HL-60 (cell line): ENCODE measurements around the gene ZNF652.

Experiments used
- DNase-seq, 2 experiments: peaks; one replicate each; pipeline ENCODE4 v3.0.0-alpha.2; 2010 to 2020; ENCODE audit warnings: low read depth in 1 of 2, low spot score in 1 of 2
- H3K27ac ChIP-seq: fragments of 250-450 bp; sonication (Bioruptor Pico); replicated peaks from 2 replicates; pipeline ENCODE4 v1.5.1; 2020; ENCODE audit warnings: mild to moderate bottlenecking, moderate library complexity
- H3K27me3 ChIP-seq: fragments of 250-450 bp; sonication (Bioruptor Pico); 2 replicates; pipeline ENCODE4 v1.5.1; 2021; ENCODE audit warnings: mild to moderate bottlenecking, moderate library complexity; ENCODE audit not compliant: insufficient read depth, poor library complexity, severe bottlenecking
- H3K4me3 ChIP-seq: replicated peaks from 2 replicates; pipeline ENCODE4 v1.5.1; 2011; ENCODE audit warnings: mild to moderate bottlenecking, control low read depth, low read length; ENCODE audit not compliant: insufficient read depth
- GABPA ChIP-seq: IDR thresholded peaks from 2 replicates; pipeline ENCODE4 v1.6.1; 2012; ENCODE audit warnings: low read depth
- POLR2AphosphoS5 ChIP-seq: IDR thresholded peaks from 2 replicates; pipeline ENCODE4 v1.6.1; 2012; ENCODE audit warnings: low read depth
- SPI1 ChIP-seq: IDR thresholded peaks from 2 replicates; pipeline ENCODE4 v1.6.1; 2012; ENCODE audit warnings: low read depth, mild to moderate bottlenecking, borderline replicate concordance
- TF ChIP-seq, protein P1 (sequence below): IDR thresholded peaks from 2 replicates; pipeline ENCODE4 v1.6.1; 2012; ENCODE audit warnings: low read depth; ENCODE audit not compliant: insufficient replicate concordance
- TF ChIP-seq, protein P2 (sequence below): IDR thresholded peaks from one replicate; pipeline ENCODE4 v1.5.1; 2011; ENCODE audit warnings: low read length, control low read depth, inconsistent platforms; ENCODE audit not compliant: insufficient read depth

The ZNF652 gene

DNA sequence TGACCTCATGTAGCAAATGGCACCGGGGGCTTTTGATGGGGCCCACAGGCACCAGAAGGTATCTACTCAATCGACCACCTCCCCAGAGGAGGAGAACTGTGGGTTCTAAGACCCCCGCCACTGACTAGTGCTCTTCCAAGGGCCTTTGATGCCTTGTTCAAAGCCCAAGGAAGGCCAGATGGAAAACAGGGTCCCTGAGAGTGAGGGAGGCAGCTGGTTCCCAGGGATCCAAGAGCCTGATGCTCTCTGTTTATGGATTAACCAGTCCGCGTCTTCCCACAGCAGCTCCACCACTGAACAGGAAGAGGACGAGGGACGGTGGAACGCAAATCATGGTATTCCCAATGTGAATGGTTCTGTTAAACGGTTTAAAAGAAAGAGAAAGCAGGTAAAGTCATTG lies 45.0 kb upstream of the ZNF652 start:
- no peak overlapping the region for H3K4me3 ChIP-seq
- H3K27ac ChIP-seq = no peak overlapping the region
- H3K27me3 ChIP-seq = no peaks in the 10 kb centered on the region
- DNase-seq = no peak
- TF ChIP-seq, protein P1, sequence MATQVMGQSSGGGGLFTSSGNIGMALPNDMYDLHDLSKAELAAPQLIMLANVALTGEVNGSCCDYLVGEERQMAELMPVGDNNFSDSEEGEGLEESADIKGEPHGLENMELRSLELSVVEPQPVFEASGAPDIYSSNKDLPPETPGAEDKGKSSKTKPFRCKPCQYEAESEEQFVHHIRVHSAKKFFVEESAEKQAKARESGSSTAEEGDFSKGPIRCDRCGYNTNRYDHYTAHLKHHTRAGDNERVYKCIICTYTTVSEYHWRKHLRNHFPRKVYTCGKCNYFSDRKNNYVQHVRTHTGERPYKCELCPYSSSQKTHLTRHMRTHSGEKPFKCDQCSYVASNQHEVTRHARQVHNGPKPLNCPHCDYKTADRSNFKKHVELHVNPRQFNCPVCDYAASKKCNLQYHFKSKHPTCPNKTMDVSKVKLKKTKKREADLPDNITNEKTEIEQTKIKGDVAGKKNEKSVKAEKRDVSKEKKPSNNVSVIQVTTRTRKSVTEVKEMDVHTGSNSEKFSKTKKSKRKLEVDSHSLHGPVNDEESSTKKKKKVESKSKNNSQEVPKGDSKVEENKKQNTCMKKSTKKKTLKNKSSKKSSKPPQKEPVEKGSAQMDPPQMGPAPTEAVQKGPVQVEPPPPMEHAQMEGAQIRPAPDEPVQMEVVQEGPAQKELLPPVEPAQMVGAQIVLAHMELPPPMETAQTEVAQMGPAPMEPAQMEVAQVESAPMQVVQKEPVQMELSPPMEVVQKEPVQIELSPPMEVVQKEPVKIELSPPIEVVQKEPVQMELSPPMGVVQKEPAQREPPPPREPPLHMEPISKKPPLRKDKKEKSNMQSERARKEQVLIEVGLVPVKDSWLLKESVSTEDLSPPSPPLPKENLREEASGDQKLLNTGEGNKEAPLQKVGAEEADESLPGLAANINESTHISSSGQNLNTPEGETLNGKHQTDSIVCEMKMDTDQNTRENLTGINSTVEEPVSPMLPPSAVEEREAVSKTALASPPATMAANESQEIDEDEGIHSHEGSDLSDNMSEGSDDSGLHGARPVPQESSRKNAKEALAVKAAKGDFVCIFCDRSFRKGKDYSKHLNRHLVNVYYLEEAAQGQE = no peak
- no peak for TF ChIP-seq POLR2AphosphoS5

DNA sequence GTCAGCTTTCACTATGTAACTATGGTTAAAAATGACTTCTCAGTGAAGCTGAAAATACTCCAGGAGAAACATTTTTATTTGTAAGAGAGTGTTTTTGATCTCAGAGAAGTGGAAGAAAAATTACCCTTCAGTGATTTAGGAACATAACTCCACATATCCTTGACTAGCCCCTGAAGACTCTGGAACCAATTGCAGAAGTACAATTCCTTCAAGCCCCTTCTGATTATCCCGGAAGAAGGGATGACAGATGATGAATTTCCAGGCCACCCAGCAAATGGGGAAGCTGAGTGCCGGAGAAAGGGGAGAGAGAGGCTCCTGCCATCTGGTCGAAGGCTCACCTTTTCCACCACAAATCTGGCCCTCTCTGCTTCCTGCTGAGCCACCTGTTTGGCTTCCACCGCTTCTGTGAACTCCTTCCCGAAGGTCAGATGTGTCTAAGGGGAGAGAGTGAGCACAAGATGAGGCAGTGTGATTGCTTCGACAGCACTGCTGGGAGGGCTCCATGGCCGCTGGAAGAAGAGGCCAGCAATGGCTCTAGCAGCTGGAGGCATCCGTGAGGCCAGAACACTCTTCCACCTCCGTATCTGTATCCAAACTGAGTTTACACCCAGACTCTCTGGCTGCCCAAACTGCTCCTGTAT lies 44.5 kb upstream of the ZNF652 start:
- no peak for DNase-seq
- H3K4me3 ChIP-seq = no peak overlapping the region
- no peak for TF ChIP-seq POLR2AphosphoS5
- TF ChIP-seq, protein P1 = no peak
- no peak for TF ChIP-seq SPI1
- TF ChIP-seq GABPA = no peak
- TF ChIP-seq, protein P2, sequence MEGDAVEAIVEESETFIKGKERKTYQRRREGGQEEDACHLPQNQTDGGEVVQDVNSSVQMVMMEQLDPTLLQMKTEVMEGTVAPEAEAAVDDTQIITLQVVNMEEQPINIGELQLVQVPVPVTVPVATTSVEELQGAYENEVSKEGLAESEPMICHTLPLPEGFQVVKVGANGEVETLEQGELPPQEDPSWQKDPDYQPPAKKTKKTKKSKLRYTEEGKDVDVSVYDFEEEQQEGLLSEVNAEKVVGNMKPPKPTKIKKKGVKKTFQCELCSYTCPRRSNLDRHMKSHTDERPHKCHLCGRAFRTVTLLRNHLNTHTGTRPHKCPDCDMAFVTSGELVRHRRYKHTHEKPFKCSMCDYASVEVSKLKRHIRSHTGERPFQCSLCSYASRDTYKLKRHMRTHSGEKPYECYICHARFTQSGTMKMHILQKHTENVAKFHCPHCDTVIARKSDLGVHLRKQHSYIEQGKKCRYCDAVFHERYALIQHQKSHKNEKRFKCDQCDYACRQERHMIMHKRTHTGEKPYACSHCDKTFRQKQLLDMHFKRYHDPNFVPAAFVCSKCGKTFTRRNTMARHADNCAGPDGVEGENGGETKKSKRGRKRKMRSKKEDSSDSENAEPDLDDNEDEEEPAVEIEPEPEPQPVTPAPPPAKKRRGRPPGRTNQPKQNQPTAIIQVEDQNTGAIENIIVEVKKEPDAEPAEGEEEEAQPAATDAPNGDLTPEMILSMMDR = no peak
- no peak overlapping the region for H3K27ac ChIP-seq
- H3K27me3 ChIP-seq = no peaks in the 10 kb centered on the region

DNA sequence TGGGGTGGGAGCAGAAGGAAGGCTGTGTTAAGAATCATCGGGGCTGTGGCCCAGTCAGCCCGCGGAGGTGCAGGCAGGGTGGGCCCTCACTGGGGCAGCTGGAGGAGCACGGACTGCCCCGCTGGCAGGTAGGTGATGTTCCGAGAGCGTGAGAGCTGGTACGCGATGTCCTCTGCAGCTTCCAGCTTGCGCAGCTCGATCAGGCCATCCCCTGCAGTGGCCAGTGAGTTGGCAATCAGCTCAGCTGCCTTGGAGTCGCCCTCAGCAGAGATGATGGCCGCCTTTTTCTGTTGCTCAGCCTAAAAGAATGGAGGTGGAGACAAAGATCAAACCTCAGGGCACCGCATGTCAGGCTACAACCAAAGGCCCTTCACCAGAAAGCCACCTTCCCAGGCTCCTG lies 42.9 kb upstream of the ZNF652 start:
- DNase-seq = no peak
- Histone ChIP-seq H3K27ac (no peak overlapping the region), H3K27me3 (no peaks in the 10 kb centered on the region), H3K4me3 (no peak overlapping the region)
- TF ChIP-seq, protein P2 = no peak
- no peak for TF ChIP-seq GABPA
- no peak for TF ChIP-seq SPI1
- no peak for TF ChIP-seq POLR2AphosphoS5
- TF ChIP-seq, protein P1 = no peak
